ENCODE measurements around the gene FHDC1.

Gene FHDC1

GRCh38 chr4:152988721-152989553 is 52.8 kb downstream of the FHDC1 start:
- Histone ChIP-seq H3K9me3 (ENCODE audit: control insufficient read depth in 1 of 2, low read length in 2 of 2) (no peaks in the 10 kb centered on the region), H3K27me3 (ENCODE audit: low read depth, low read length) (peaks cover 2% of the 10 kb centered on the region), H3K27ac (ENCODE audit: low read length) (no peak overlapping the region), H3K36me3 (ENCODE audit: control insufficient read depth in 1 of 2, insufficient read depth in 2 of 2, low read length in 2 of 2) (no peaks in the 10 kb centered on the region), H3K4me1 (ENCODE audit: control insufficient read depth in 1 of 2, insufficient read depth in 2 of 2, low read length in 2 of 2) (no peaks in the 10 kb centered on the region), H3K4me3 (ENCODE audit: low read depth in 1 of 2, low read length in 2 of 2) (no peak overlapping the region)

- no peaks in the 10 kb centered on the region for H3K9me3 ChIP-seq (ENCODE audit: control insufficient read depth in 1 of 2, low read length in 2 of 2)
- no peaks in the 10 kb centered on the region for H3K27me3 ChIP-seq (ENCODE audit: low read depth, low read length)
- no peaks in the 10 kb centered on the region for H3K36me3 ChIP-seq (ENCODE audit: control insufficient read depth in 1 of 2, insufficient read depth in 2 of 2, low read length in 2 of 2)
- no peaks in the 10 kb centered on the region for H3K4me1 ChIP-seq (ENCODE audit: control insufficient read depth in 1 of 2, insufficient read depth in 2 of 2, low read length in 2 of 2)
- no peak overlapping the region for H3K4me3 ChIP-seq (ENCODE audit: low read depth in 1 of 2, low read length in 2 of 2)
- no peak overlapping the region for H3K27ac ChIP-seq (ENCODE audit: low read length)
Measured at GRCh38 chr4:152989554-152989970, 53.4 kb downstream of the FHDC1 start.

GRCh38 chr4:152990471-152991131 is 54.5 kb downstream of the FHDC1 start:
- Histone ChIP-seq H3K9me3 (ENCODE audit: control insufficient read depth in 1 of 2, low read length in 2 of 2) (no peaks in the 10 kb centered on the region), H3K36me3 (ENCODE audit: control insufficient read depth in 1 of 2, insufficient read depth in 2 of 2, low read length in 2 of 2) (no peaks in the 10 kb centered on the region), H3K4me1 (ENCODE audit: control insufficient read depth in 1 of 2, insufficient read depth in 2 of 2, low read length in 2 of 2) (no peaks in the 10 kb centered on the region), H3K27ac (ENCODE audit: low read length) (no peak overlapping the region), H3K4me3 (ENCODE audit: low read depth in 1 of 2, low read length in 2 of 2) (no peak overlapping the region), H3K27me3 (ENCODE audit: low read depth, low read length) (no peaks in the 10 kb centered on the region)

- H3K4me3 ChIP-seq (ENCODE audit: low read depth in 1 of 2, low read length in 2 of 2) = no peak overlapping the region
- peaks cover 0 to 5% of the 10 kb centered on the region in 2 donors for H3K4me1 ChIP-seq (ENCODE audit: control insufficient read depth in 1 of 2, insufficient read depth in 2 of 2, low read length in 2 of 2)
- no peaks in the 10 kb centered on the region for H3K9me3 ChIP-seq (ENCODE audit: control insufficient read depth in 1 of 2, low read length in 2 of 2)
- no peaks in the 10 kb centered on the region for H3K27me3 ChIP-seq (ENCODE audit: low read depth, low read length)
- H3K36me3 ChIP-seq (ENCODE audit: control insufficient read depth in 1 of 2, insufficient read depth in 2 of 2, low read length in 2 of 2) = no peaks in the 10 kb centered on the region
- no peak overlapping the region for H3K27ac ChIP-seq (ENCODE audit: low read length)
Measured at GRCh38 chr4:152991398-152991797, 55.3 kb downstream of the FHDC1 start.

- H3K9me3 ChIP-seq (ENCODE audit: control insufficient read depth in 1 of 2, low read length in 2 of 2) = no peaks in the 10 kb centered on the region
- no peaks in the 10 kb centered on the region for H3K36me3 ChIP-seq (ENCODE audit: control insufficient read depth in 1 of 2, insufficient read depth in 2 of 2, low read length in 2 of 2)
- no peak overlapping the region for H3K4me3 ChIP-seq (ENCODE audit: low read depth in 1 of 2, low read length in 2 of 2)
- no peaks in the 10 kb centered on the region for H3K27me3 ChIP-seq (ENCODE audit: low read depth, low read length)
- peaks cover 0 to 5% of the 10 kb centered on the region in 2 donors for H3K4me1 ChIP-seq (ENCODE audit: control insufficient read depth in 1 of 2, insufficient read depth in 2 of 2, low read length in 2 of 2)
- no peak overlapping the region for H3K27ac ChIP-seq (ENCODE audit: low read length)
Measured at GRCh38 chr4:152992027-152992426, 55.9 kb downstream of the FHDC1 start.

- no peaks in the 10 kb centered on the region for H3K36me3 ChIP-seq (ENCODE audit: control insufficient read depth in 1 of 2, insufficient read depth in 2 of 2, low read length in 2 of 2)
- no peak overlapping the region for H3K4me3 ChIP-seq (ENCODE audit: low read depth in 1 of 2, low read length in 2 of 2)
- no peaks in the 10 kb centered on the region for H3K9me3 ChIP-seq (ENCODE audit: control insufficient read depth in 1 of 2, low read length in 2 of 2)
- no peak overlapping the region for H3K27ac ChIP-seq (ENCODE audit: low read length)
- peaks cover 0 to 5% of the 10 kb centered on the region in 2 donors for H3K4me1 ChIP-seq (ENCODE audit: control insufficient read depth in 1 of 2, insufficient read depth in 2 of 2, low read length in 2 of 2)
- no peaks in the 10 kb centered on the region for H3K27me3 ChIP-seq (ENCODE audit: low read depth, low read length)
Measured at GRCh38 chr4:152992466-152992865, 56.3 kb downstream of the FHDC1 start.

- Histone ChIP-seq H3K4me1 (ENCODE audit: control insufficient read depth in 1 of 2, insufficient read depth in 2 of 2, low read length in 2 of 2) (peaks cover 0 to 5% of the 10 kb centered on the region in 2 donors), H3K36me3 (ENCODE audit: control insufficient read depth in 1 of 2, insufficient read depth in 2 of 2, low read length in 2 of 2) (no peaks in the 10 kb centered on the region), H3K27me3 (ENCODE audit: low read depth, low read length) (no peaks in the 10 kb centered on the region), H3K4me3 (ENCODE audit: low read depth in 1 of 2, low read length in 2 of 2) (no peak overlapping the region), H3K9me3 (ENCODE audit: control insufficient read depth in 1 of 2, low read length in 2 of 2) (no peaks in the 10 kb centered on the region), H3K27ac (ENCODE audit: low read length) (no peak overlapping the region)
Measured at GRCh38 chr4:152994038-152994437, 57.9 kb downstream of the FHDC1 start.

GRCh38 chr4:152996111-152996571 is 60.0 kb downstream of the FHDC1 start:
- Histone ChIP-seq H3K27ac (ENCODE audit: low read length) (no peak overlapping the region), H3K36me3 (ENCODE audit: control insufficient read depth in 1 of 2, insufficient read depth in 2 of 2, low read length in 2 of 2) (no peaks in the 10 kb centered on the region), H3K9me3 (ENCODE audit: control insufficient read depth in 1 of 2, low read length in 2 of 2) (no peaks in the 10 kb centered on the region), H3K4me1 (ENCODE audit: control insufficient read depth in 1 of 2, insufficient read depth in 2 of 2, low read length in 2 of 2) (peaks cover 0 to 5% of the 10 kb centered on the region in 2 donors), H3K4me3 (ENCODE audit: low read depth in 1 of 2, low read length in 2 of 2) (no peak overlapping the region), H3K27me3 (ENCODE audit: low read depth, low read length) (no peaks in the 10 kb centered on the region)

GRCh38 chr4:152996672-152997071 is 60.5 kb downstream of the FHDC1 start:
- Histone ChIP-seq H3K4me1 (ENCODE audit: control insufficient read depth in 1 of 2, insufficient read depth in 2 of 2, low read length in 2 of 2) (peaks cover 0 to 5% of the 10 kb centered on the region in 2 donors), H3K36me3 (ENCODE audit: control insufficient read depth in 1 of 2, insufficient read depth in 2 of 2, low read length in 2 of 2) (no peaks in the 10 kb centered on the region), H3K27me3 (ENCODE audit: low read depth, low read length) (no peaks in the 10 kb centered on the region), H3K4me3 (ENCODE audit: low read depth in 1 of 2, low read length in 2 of 2) (no peak overlapping the region), H3K9me3 (ENCODE audit: control insufficient read depth in 1 of 2, low read length in 2 of 2) (no peaks in the 10 kb centered on the region), H3K27ac (ENCODE audit: low read length) (no peak overlapping the region)

GRCh38 chr4:152997288-152997687 is 61.2 kb downstream of the FHDC1 start:
- Histone ChIP-seq H3K4me1 (ENCODE audit: control insufficient read depth in 1 of 2, insufficient read depth in 2 of 2, low read length in 2 of 2) (peaks cover 0 to 5% of the 10 kb centered on the region in 2 donors), H3K27ac (ENCODE audit: low read length) (no peak overlapping the region), H3K9me3 (ENCODE audit: control insufficient read depth in 1 of 2, low read length in 2 of 2) (no peaks in the 10 kb centered on the region), H3K4me3 (ENCODE audit: low read depth in 1 of 2, low read length in 2 of 2) (no peak overlapping the region), H3K36me3 (ENCODE audit: control insufficient read depth in 1 of 2, insufficient read depth in 2 of 2, low read length in 2 of 2) (no peaks in the 10 kb centered on the region), H3K27me3 (ENCODE audit: low read depth, low read length) (no peaks in the 10 kb centered on the region)

GRCh38 chr4:152997771-152998487 is 61.8 kb downstream of the FHDC1 start:
- H3K27me3 ChIP-seq (ENCODE audit: low read depth, low read length) = no peaks in the 10 kb centered on the region
- H3K4me1 ChIP-seq (ENCODE audit: control insufficient read depth in 1 of 2, insufficient read depth in 2 of 2, low read length in 2 of 2) = peaks cover 0 to 5% of the 10 kb centered on the region in 2 donors
- no peaks in the 10 kb centered on the region for H3K36me3 ChIP-seq (ENCODE audit: control insufficient read depth in 1 of 2, insufficient read depth in 2 of 2, low read length in 2 of 2)
- H3K27ac ChIP-seq (ENCODE audit: low read length) = no peak overlapping the region
- H3K9me3 ChIP-seq (ENCODE audit: control insufficient read depth in 1 of 2, low read length in 2 of 2) = no peaks in the 10 kb centered on the region
- no peak overlapping the region for H3K4me3 ChIP-seq (ENCODE audit: low read depth in 1 of 2, low read length in 2 of 2)

All from muscle layer of duodenum (tissue), 2 donors.